SJCRH30 (cell line): ENCODE results near the gene RHOB. TPM values are rescaled to one million over a fixed set of nuclear protein-coding genes. Genes with fewer than 3 reads are reported as not detected.
A peak's percentile ranks its signal among the peaks of the same experiment; 100 is the strongest.

Experiments used
- DNase-seq, 2 experiments: peaks; one replicate each; pipeline ENCODE4 v3.0.0-alpha.2; 2015 to 2020
- H3K27ac ChIP-seq: fragments of 250-450 bp; sonication (Bioruptor Pico); 2 replicates; pipeline ENCODE4 v1.5.1; 2020; ENCODE audit warnings: mild to moderate bottlenecking, moderate library complexity
- H3K27me3 ChIP-seq: fragments of 250-450 bp; sonication (Bioruptor Pico); 2 replicates; pipeline ENCODE4 v1.5.1; 2020; ENCODE audit warnings: mild to moderate bottlenecking, moderate library complexity
- H3K36me3 ChIP-seq: fragments of 250-450 bp; sonication (Bioruptor Pico); 2 replicates; pipeline ENCODE4 v1.5.1; 2020; ENCODE audit warnings: mild to moderate bottlenecking, moderate library complexity
- H3K4me1 ChIP-seq: fragments of 250-450 bp; sonication (Bioruptor Pico); 2 replicates; pipeline ENCODE4 v1.5.1; 2020; ENCODE audit warnings: mild to moderate bottlenecking, moderate library complexity
- H3K4me3 ChIP-seq: fragments of 250-450 bp; sonication (Bioruptor Pico); 2 replicates; pipeline ENCODE4 v1.5.1; 2020; ENCODE audit warnings: mild to moderate bottlenecking, moderate library complexity
- H3K9me3 ChIP-seq: fragments of 250-450 bp; sonication (Bioruptor Pico); replicated peaks from 2 replicates; pipeline ENCODE4 v1.5.1; 2020; ENCODE audit warnings: mild to moderate bottlenecking, moderate library complexity
- total RNA-seq: library from RNA; depleted of rRNA; stranded (reverse); fragments of >200 nt; shearing (Covaris generic); gene quantifications from 2 replicates; pipeline ENCODE4 v1.2.3, GENCODE V29; 2014; rRNA removed

RHOB gene
- total RNA-seq = 138 and 146 TPM in 2 replicates

GRCh38 chr2:20446917-20447436, at the start of gene RHOB:
Gene RHOB, plus strand, starts transcription at chr2:20447074. Its CDS starts 392 bp downstream, at chr2:20447466.
- peak within 1 kb of the TSS; percentile 95 for H3K4me3 ChIP-seq
- no peaks in the 10 kb centered on the region for H3K9me3 ChIP-seq
- peak; percentile 99 to 100 for DNase-seq
- peak within 1 kb of the TSS; percentile 94 for H3K27ac ChIP-seq
- peaks cover 18% of the 10 kb centered on the region for H3K36me3 ChIP-seq
- no peaks in the 10 kb centered on the region for H3K27me3 ChIP-seq
- H3K4me1 ChIP-seq = peaks cover 32% of the 10 kb centered on the region

DNA sequence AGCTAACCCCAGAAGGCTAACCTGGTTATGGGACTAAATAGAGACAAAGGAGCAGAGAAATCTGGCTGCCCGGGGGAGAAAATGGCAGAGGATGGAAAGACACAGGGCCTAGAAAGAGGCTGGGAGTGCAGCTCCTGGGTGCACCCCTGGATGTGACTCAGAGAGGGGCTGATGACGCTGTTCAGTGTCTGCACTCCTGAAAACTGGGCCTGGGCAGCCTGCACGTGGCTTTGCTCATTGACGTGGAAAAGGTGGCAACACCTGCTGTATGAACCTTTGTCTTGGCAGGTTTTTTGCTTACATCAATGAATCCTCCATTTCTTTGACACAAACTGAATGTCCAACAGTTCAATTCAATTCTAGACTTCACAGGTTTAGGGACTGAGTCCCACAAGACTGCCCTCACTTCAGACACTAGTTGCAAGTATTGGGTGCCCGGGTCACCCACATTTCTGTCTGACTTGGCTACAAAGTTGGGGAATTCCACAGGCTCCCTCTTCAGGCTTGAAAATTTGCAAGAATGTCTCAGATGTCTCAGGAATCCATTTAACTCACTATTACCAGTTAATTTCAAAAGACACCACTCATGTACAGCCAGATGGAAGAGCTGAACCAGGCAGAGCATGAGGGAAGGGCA, 48.9 kb upstream of the RHOB start:
- H3K9me3 ChIP-seq = no peaks in the 10 kb centered on the region
- H3K4me1 ChIP-seq = 0 out of 2 replicates have a peak, but pooled peaks cover 3% of the 10 kb centered on the region
- H3K36me3 ChIP-seq = no peaks in the 10 kb centered on the region
- H3K4me3 ChIP-seq = no peak overlapping the region
- no peaks in the 10 kb centered on the region for H3K27me3 ChIP-seq
- no peak for DNase-seq
- no peak overlapping the region for H3K27ac ChIP-seq

- H3K4me3 ChIP-seq = no peak overlapping the region
- H3K9me3 ChIP-seq = no peaks in the 10 kb centered on the region
- DNase-seq = no peak
- peaks cover 9% of the 10 kb centered on the region for H3K4me1 ChIP-seq
- H3K27ac ChIP-seq = no peak overlapping the region
- no peaks in the 10 kb centered on the region for H3K36me3 ChIP-seq
- no peaks in the 10 kb centered on the region for H3K27me3 ChIP-seq
Observed at GRCh38 chr2:20398956-20399567, 47.8 kb upstream of the RHOB start.

GRCh38 chr2:20400306-20400705, 46.6 kb upstream of the RHOB start:
- DNase-seq = no peak
- H3K36me3 ChIP-seq = no peaks in the 10 kb centered on the region
- no peak overlapping the region for H3K27ac ChIP-seq
- no peak overlapping the region for H3K4me3 ChIP-seq
- peaks cover 9% of the 10 kb centered on the region for H3K4me1 ChIP-seq
- H3K9me3 ChIP-seq = no peaks in the 10 kb centered on the region
- H3K27me3 ChIP-seq = no peaks in the 10 kb centered on the region

GRCh38 chr2:20400787-20401488, 45.9 kb upstream of the RHOB start:
- Histone ChIP-seq H3K4me3 (no peak overlapping the region), H3K9me3 (no peaks in the 10 kb centered on the region), H3K27me3 (no peaks in the 10 kb centered on the region), H3K36me3 (no peaks in the 10 kb centered on the region), H3K4me1 (peaks cover 9% of the 10 kb centered on the region), H3K27ac (no peak overlapping the region)
- no peak for DNase-seq

- Histone ChIP-seq H3K4me3 (no peak overlapping the region), H3K36me3 (no peaks in the 10 kb centered on the region), H3K9me3 (no peaks in the 10 kb centered on the region), H3K4me1 (peaks cover 9% of the 10 kb centered on the region), H3K27me3 (no peaks in the 10 kb centered on the region), H3K27ac (no peak overlapping the region)
- no peak for DNase-seq
Observed at GRCh38 chr2:20401489-20401835, 45.4 kb upstream of the RHOB start.

- Histone ChIP-seq H3K9me3 (peaks cover 4% of the 10 kb centered on the region), H3K27ac (peak overlapping the region; percentile 27), H3K27me3 (no peaks in the 10 kb centered on the region), H3K4me3 (no peak overlapping the region), H3K4me1 (peaks cover 7% of the 10 kb centered on the region), H3K36me3 (no peaks in the 10 kb centered on the region)
- DNase-seq = peak; percentile 73 to 88
Observed at GRCh38 chr2:20403774-20404312, 43.0 kb upstream of the RHOB start.

- Histone ChIP-seq H3K27ac (no peak overlapping the region), H3K9me3 (peaks cover 15% of the 10 kb centered on the region), H3K4me1 (peaks cover 6% of the 10 kb centered on the region), H3K27me3 (no peaks in the 10 kb centered on the region), H3K36me3 (no peaks in the 10 kb centered on the region), H3K4me3 (no peak overlapping the region)
- no peak for DNase-seq
Observed at GRCh38 chr2:20404950-20405349, 41.9 kb upstream of the RHOB start.

GRCh38 chr2:20409039-20409438, 37.8 kb upstream of the RHOB start:
- H3K27ac ChIP-seq = no peak overlapping the region
- no peak overlapping the region for H3K4me3 ChIP-seq
- no peak for DNase-seq
- H3K27me3 ChIP-seq = no peaks in the 10 kb centered on the region
- peaks cover 16% of the 10 kb centered on the region for H3K9me3 ChIP-seq
- no peaks in the 10 kb centered on the region for H3K36me3 ChIP-seq
- peaks cover 10% of the 10 kb centered on the region for H3K4me1 ChIP-seq

DNA sequence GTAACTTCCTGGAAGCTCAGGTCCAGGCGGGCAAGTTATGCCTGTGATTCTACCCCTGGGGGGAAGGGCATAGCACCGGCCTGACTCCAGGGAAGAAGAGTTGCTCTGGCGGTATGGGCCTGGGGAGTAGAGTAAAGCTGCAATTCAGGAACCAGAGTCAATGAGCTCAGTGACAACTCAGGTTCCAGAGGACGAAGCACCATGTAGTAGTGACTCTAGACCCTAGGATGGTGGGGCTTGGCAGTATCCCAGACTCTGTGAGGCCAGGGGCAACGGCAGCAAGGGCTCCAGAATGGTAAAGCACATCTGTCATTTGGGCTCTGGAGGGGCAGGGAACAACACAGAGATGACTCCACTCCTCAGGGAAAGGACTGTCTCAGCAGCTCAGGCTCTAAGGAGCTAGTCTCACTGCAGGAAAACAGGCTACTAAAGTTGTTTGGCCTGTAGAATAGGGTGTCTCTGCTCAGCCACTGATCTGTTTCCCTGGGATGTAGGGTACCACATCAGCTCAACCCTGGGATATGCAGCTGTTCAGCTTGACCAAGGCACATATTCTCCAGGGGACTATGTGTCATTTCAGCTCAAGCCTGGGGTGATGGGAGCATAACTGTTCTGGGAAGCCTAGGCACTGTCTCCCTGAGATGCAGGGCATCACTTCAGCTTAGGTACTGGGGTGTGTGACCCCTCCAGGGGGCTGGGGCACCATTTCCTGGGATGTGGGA, 36.2 kb upstream of the RHOB start:
- Histone ChIP-seq H3K27me3 (no peaks in the 10 kb centered on the region), H3K4me3 (no peak overlapping the region), H3K27ac (peak overlapping the region; percentile 72), H3K9me3 (peaks cover 16% of the 10 kb centered on the region), H3K4me1 (peaks cover 10% of the 10 kb centered on the region), H3K36me3 (no peaks in the 10 kb centered on the region)
- DNase-seq = peak; percentile 73 to 86

- Histone ChIP-seq H3K27ac (peak overlapping the region; percentile 72), H3K9me3 (peaks cover 16% of the 10 kb centered on the region), H3K27me3 (no peaks in the 10 kb centered on the region), H3K4me1 (peaks cover 10% of the 10 kb centered on the region), H3K4me3 (no peak overlapping the region), H3K36me3 (no peaks in the 10 kb centered on the region)
- peak; percentile 92 to 97 for DNase-seq
Observed at GRCh38 chr2:20411361-20411894, 35.4 kb upstream of the RHOB start.

DNA sequence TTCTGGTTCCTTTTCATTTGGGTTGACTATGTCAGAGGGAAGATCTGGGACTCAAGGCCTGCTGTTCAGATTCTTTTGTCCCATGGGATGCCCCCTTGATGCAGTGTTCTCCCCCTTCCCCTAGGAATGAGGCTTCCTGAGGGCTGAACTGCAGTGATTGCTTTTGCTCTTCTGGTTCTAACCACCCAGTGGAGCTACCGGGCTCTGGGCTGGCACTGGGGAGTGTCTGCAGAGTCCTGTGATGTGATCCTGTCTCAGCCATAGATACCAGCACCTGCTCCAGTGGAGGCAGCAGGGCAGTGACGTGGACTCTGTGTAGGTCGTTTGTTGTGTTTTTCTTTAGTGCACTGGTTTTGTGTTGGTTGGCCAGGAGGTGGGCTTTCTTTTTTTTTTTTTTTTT, 32.1 kb upstream of the RHOB start:
- H3K4me3 ChIP-seq = no peak overlapping the region
- H3K27me3 ChIP-seq = no peaks in the 10 kb centered on the region
- H3K9me3 ChIP-seq = peaks cover 3% of the 10 kb centered on the region
- H3K36me3 ChIP-seq = no peaks in the 10 kb centered on the region
- no peak for DNase-seq
- H3K27ac ChIP-seq = no peak overlapping the region
- H3K4me1 ChIP-seq = peaks cover 17% of the 10 kb centered on the region

DNA sequence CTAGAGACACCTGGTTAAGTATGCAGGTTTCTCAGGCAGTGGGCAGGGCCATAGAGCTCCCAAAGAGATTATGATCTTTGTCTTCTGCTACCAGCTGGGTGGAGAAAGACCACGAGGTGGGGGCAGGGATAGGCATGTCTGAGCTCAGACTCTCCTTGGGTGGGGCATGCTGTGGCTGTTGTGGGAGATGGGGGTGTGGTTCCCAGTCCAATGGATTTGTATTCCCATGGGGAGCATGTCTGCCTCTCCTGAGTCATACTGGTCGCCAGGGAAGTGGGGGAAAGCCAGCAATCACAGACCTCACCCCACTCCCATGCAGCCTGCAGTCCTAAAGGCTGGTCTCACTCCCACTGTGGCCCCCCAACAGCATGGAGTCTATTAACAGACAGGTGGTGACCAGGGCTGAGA, 31.4 kb upstream of the RHOB start:
- no peaks in the 10 kb centered on the region for H3K27me3 ChIP-seq
- peaks cover 19% of the 10 kb centered on the region for H3K4me1 ChIP-seq
- no peak overlapping the region for H3K4me3 ChIP-seq
- no peak for DNase-seq
- H3K36me3 ChIP-seq = no peaks in the 10 kb centered on the region
- no peaks in the 10 kb centered on the region for H3K9me3 ChIP-seq
- no peak overlapping the region for H3K27ac ChIP-seq

- no peak overlapping the region for H3K27ac ChIP-seq
- DNase-seq = no peak
- no peaks in the 10 kb centered on the region for H3K36me3 ChIP-seq
- no peaks in the 10 kb centered on the region for H3K9me3 ChIP-seq
- peaks cover 12% of the 10 kb centered on the region for H3K4me1 ChIP-seq
- H3K27me3 ChIP-seq = no peaks in the 10 kb centered on the region
- H3K4me3 ChIP-seq = no peak overlapping the region
Observed at GRCh38 chr2:20416723-20417122, 30.2 kb upstream of the RHOB start.
